H1 (cell line): Measurements from ENCODE around the gene STT3B. TPM values are rescaled to one million over a fixed set of nuclear protein-coding genes. Genes with fewer than 3 reads are reported as not detected.

Experiments used
- CTCF ChIA-PET: fragments of 300-600 bp; sonication (Branson Sonifier 250); formaldehyde crosslinking; loops from one replicate; lab custom pipeline; 2021; ENCODE audit not compliant: partially characterized antibody; lab: Charles Lee
- POLR2A ChIA-PET: fragments of 300-600 bp; sonication (Branson Sonifier 250); formaldehyde crosslinking; loops from one replicate; lab custom pipeline; 2021; ENCODE audit warnings: inconsistent platforms; ENCODE audit not compliant: partially characterized antibody; lab: Charles Lee
- DNase-seq, 2 experiments: peaks; one replicate each; pipeline versions ENCODE4 v3.0.0 to v3.0.0-alpha.2; 2010 to 2022; ENCODE audit warnings: low spot score in 2 of 2, low read depth in 1 of 2, mixed read lengths in 1 of 2
- FAIRE-seq: peaks from 2 replicates; lab custom pipeline; 2011; peaks lifted over from hg19 to GRCh38; lab: Jason Lieb, UNC
- H2AFZ ChIP-seq: 2 replicates; pipeline ENCODE4 v1.8.1; 2012; ENCODE audit warnings: low read length, inconsistent platforms
- H2AK5ac ChIP-seq: 2 replicates; pipeline ENCODE4 v1.6.1; 2013; ENCODE audit warnings: low read depth, low read length
- H2BK120ac ChIP-seq: replicated peaks from 2 replicates; pipeline ENCODE3; 2013; ENCODE audit warnings: low read depth, low read length, inconsistent platforms
- H2BK12ac ChIP-seq: 2 replicates; pipeline ENCODE4 v1.6.1; 2013; ENCODE audit warnings: low read depth, low read length
- H2BK15ac ChIP-seq: 2 replicates; pipeline ENCODE4 v1.6.1; 2013; ENCODE audit warnings: low read length
- H2BK20ac ChIP-seq: 2 replicates; pipeline ENCODE4 v1.6.1; 2013; ENCODE audit warnings: low read length
- H2BK5ac ChIP-seq: 2 replicates; pipeline ENCODE4 v1.6.1; 2013; ENCODE audit warnings: low read depth, low read length
- H3K14ac ChIP-seq: 2 replicates; pipeline ENCODE4 v1.6.1; 2013; ENCODE audit warnings: inconsistent platforms; ENCODE audit not compliant: insufficient read length
- H3K18ac ChIP-seq: 2 replicates; pipeline ENCODE4 v1.6.1; 2013; ENCODE audit warnings: low read length; ENCODE audit errors: extremely low read depth
- H3K23ac ChIP-seq: 2 replicates; pipeline ENCODE4 v1.6.1; 2013; ENCODE audit warnings: inconsistent platforms; ENCODE audit not compliant: insufficient read length
- H3K23me2 ChIP-seq: 2 replicates; pipeline ENCODE4 v1.6.1; 2013; ENCODE audit warnings: low read depth, low read length
- H3K27ac ChIP-seq: 2 replicates; pipeline ENCODE4 v1.6.1; 2011; ENCODE audit warnings: low read depth, low read length, inconsistent platforms
- H3K27me3 ChIP-seq, 4 experiments: replicated peaks in 1 of 4; 1 replicate in 1 of 4; 2 replicates in 3 of 4; pipeline versions ENCODE4 v1.6.1 to v1.8.1; 2011 to 2013; ENCODE audit warnings: low read length in 3 of 4, mild to moderate bottlenecking in 3 of 4, inconsistent platforms in 2 of 4, mixed read lengths in 2 of 4, moderate library complexity in 1 of 4; ENCODE audit not compliant: control insufficient read depth in 3 of 4, insufficient read depth in 3 of 4; ENCODE audit errors: extremely low read depth in 1 of 4
- H3K36me3 ChIP-seq, 4 experiments: 2 replicates each; pipeline versions ENCODE4 v1.6.1 to v1.8.1; 2011 to 2013; ENCODE audit warnings: mild to moderate bottlenecking in 4 of 4, low read length in 3 of 4, moderate library complexity in 2 of 4, control low read depth in 1 of 4, inconsistent platforms in 1 of 4; ENCODE audit not compliant: insufficient read depth in 4 of 4, control insufficient read depth in 2 of 4
- H3K4ac ChIP-seq: replicated peaks from 2 replicates; pipeline ENCODE3; 2013; ENCODE audit warnings: low read length, low read depth, mixed read lengths, inconsistent platforms; ENCODE audit not compliant: insufficient read length
- H3K4me1 ChIP-seq, 4 experiments: replicated peaks in 1 of 4; 1 replicate in 1 of 4; 2 replicates in 3 of 4; pipeline versions ENCODE4 v1.6.1 to v1.8.1; 2011 to 2013; ENCODE audit warnings: low read length in 3 of 4, inconsistent platforms in 2 of 4, mixed read lengths in 1 of 4; ENCODE audit not compliant: insufficient read depth in 4 of 4, control insufficient read depth in 3 of 4
- H3K4me2 ChIP-seq, 2 experiments: 2 replicates each; pipeline versions ENCODE4 v1.6.1 to v1.8.1; 2011 to 2013; ENCODE audit warnings: low read depth in 2 of 2, low read length in 2 of 2, control low read depth in 1 of 2, inconsistent platforms in 1 of 2, mild to moderate bottlenecking in 1 of 2; ENCODE audit not compliant: insufficient read depth in 1 of 2
- H3K4me3 ChIP-seq, 4 experiments: fragments of 200-600, 300-600 bp in 1 of 4; sonication (generic), shearing (Covaris generic), sonication (Bioruptor Twin) in 1 of 4; 2 replicates each; pipeline versions ENCODE4 v1.5.1 to v1.8.1; 2011 to 2016; ENCODE audit warnings: low read length in 4 of 4, low read depth in 3 of 4, control low read depth in 2 of 4, inconsistent platforms in 2 of 4, mild to moderate bottlenecking in 2 of 4, mixed read lengths in 1 of 4, moderate library complexity in 1 of 4; ENCODE audit not compliant: insufficient read depth in 2 of 4; ENCODE audit errors: extremely low read depth in 1 of 4
- H3K56ac ChIP-seq: replicated peaks from 2 replicates; pipeline ENCODE3; 2013; ENCODE audit warnings: low read depth, mild to moderate bottlenecking, mixed read lengths, low read length, inconsistent platforms; ENCODE audit not compliant: insufficient read length
- H3K79me1 ChIP-seq: 2 replicates; pipeline ENCODE4 v1.6.1; 2013; ENCODE audit warnings: low read depth, low read length, control low read depth
- H3K79me2 ChIP-seq, 2 experiments: 2 replicates each; pipeline versions ENCODE4 v1.6.1 to v1.8.1; 2012 to 2013; ENCODE audit warnings: low read length in 2 of 2, mild to moderate bottlenecking in 2 of 2, inconsistent platforms in 1 of 2; ENCODE audit not compliant: insufficient read depth in 2 of 2, control insufficient read depth in 1 of 2
- H3K9ac ChIP-seq, 4 experiments: replicated peaks in 1 of 4; 1 replicate in 1 of 4; 2 replicates in 3 of 4; pipeline versions ENCODE4 v1.6.1 to v1.8.1; 2011 to 2013; ENCODE audit warnings: low read depth in 3 of 4, low read length in 3 of 4, control low read depth in 2 of 4, mild to moderate bottlenecking in 2 of 4, moderate library complexity in 2 of 4, inconsistent platforms in 1 of 4; ENCODE audit errors: extremely low read depth in 1 of 4
- H3K9me3 ChIP-seq, 2 experiments: 2 replicates each; pipeline versions ENCODE4 v1.6.1 to v1.8.1; 2012 to 2013; ENCODE audit warnings: mild to moderate bottlenecking in 2 of 2, moderate library complexity in 2 of 2, control low read depth in 1 of 2, inconsistent platforms in 1 of 2, low read depth in 1 of 2, low read length in 1 of 2, mixed read lengths in 1 of 2; ENCODE audit not compliant: insufficient read depth in 2 of 2
- H4K20me1 ChIP-seq, 2 experiments: replicated peaks in 1 of 2; 2 replicates each; pipeline versions ENCODE3 to v1.8.1; 2011 to 2013; ENCODE audit warnings: inconsistent platforms in 2 of 2, low read length in 2 of 2, mild to moderate bottlenecking in 1 of 2; ENCODE audit not compliant: insufficient read depth in 2 of 2, control insufficient read depth in 1 of 2
- H4K5ac ChIP-seq: 2 replicates; pipeline ENCODE4 v1.6.1; 2013; ENCODE audit warnings: low read length, low read depth, mixed read lengths, inconsistent platforms; ENCODE audit not compliant: insufficient read length
- H4K8ac ChIP-seq: 2 replicates; pipeline ENCODE4 v1.8.0; 2013; ENCODE audit warnings: mild to moderate bottlenecking, moderate library complexity, low read length, inconsistent platforms; ENCODE audit not compliant: insufficient read depth; ENCODE audit errors: extremely low read depth
- H4K91ac ChIP-seq: replicated peaks from 2 replicates; pipeline ENCODE3; 2013; ENCODE audit warnings: low read length, mixed read lengths, inconsistent platforms; ENCODE audit not compliant: insufficient read length
- CHD2 ChIP-seq: IDR thresholded peaks from 2 replicates; pipeline ENCODE4 v1.6.1; 2012; ENCODE audit warnings: low read length, improper control_type of control experiment
- E2F6 ChIP-seq: IDR thresholded peaks from 2 replicates; pipeline ENCODE4 v1.6.1; 2012; ENCODE audit warnings: inconsistent platforms
- FOSL1 ChIP-seq: IDR thresholded peaks from 2 replicates; pipeline ENCODE4 v1.6.1; 2011; ENCODE audit warnings: mild to moderate bottlenecking, low read depth, low read length, moderate library complexity; ENCODE audit not compliant: insufficient read depth
- POLR2A ChIP-seq, 2 experiments: IDR thresholded peaks; 1 replicate in 1 of 2; 2 replicates in 1 of 2; pipeline ENCODE4 v1.6.1; 2011; ENCODE audit warnings: low read depth in 2 of 2, low read length in 2 of 2, mild to moderate bottlenecking in 2 of 2; ENCODE audit errors: control extremely low read depth in 1 of 2
- POLR2AphosphoS5 ChIP-seq: IDR thresholded peaks from 2 replicates; pipeline ENCODE4 v1.6.1; 2011; ENCODE audit warnings: low read depth, low read length
- SP2 ChIP-seq: IDR thresholded peaks from 2 replicates; pipeline ENCODE4 v1.6.1; 2012; ENCODE audit warnings: mild to moderate bottlenecking, low read length, inconsistent platforms
- SP4 ChIP-seq: IDR thresholded peaks from 2 replicates; pipeline ENCODE4 v1.6.1; 2012; ENCODE audit warnings: low read length, inconsistent platforms
- TAF7 ChIP-seq: optimal IDR thresholded peaks from 2 replicates; pipeline ENCODE3; 2011; ENCODE audit warnings: low read depth, mild to moderate bottlenecking, inconsistent platforms, low read length, moderate library complexity, borderline replicate concordance
- TCF12 ChIP-seq: IDR thresholded peaks from 2 replicates; pipeline ENCODE4 v1.6.1; 2011; ENCODE audit warnings: low read depth, mild to moderate bottlenecking, low read length
- USF2 ChIP-seq: IDR thresholded peaks from 2 replicates; pipeline ENCODE4 v1.6.1; 2011; ENCODE audit warnings: low read length, improper control_type of control experiment
- WGBS, 2 experiments: shearing (Covaris generic) in 1 of 2; methylation state at CpG; one replicate each; pipeline versions ENCODE4 v1.1.6 to v1.1.7; 2013 to 2015; ENCODE audit warnings: low lambda C conversion rate in 2 of 2, mixed read lengths in 2 of 2, inconsistent platforms in 1 of 2, low coverage in 1 of 2, missing lambda C conversion rate in 1 of 2; ENCODE audit not compliant: insufficient replicate concordance in 2 of 2, insufficient coverage in 1 of 2, insufficient read length in 1 of 2; ENCODE audit errors: extremely low coverage in 1 of 2, missing lambda C conversion rate in 1 of 2; 5-methylcytosine and 5-hydroxymethylcytosine counted together
- polyA plus RNA-seq, 7 experiments: library from polyadenylated mRNA; depleted of rRNA in 3 of 7; stranded (reverse) in 5 of 7; unstranded in 2 of 7; fragments of >200 nt in 5 of 7; fragments of 200-250 nt in 2 of 7; gene quantifications; 1 replicate in 5 of 7; 2 replicates in 1 of 7; 4 replicates in 1 of 7; pipeline versions ENCODE4 v1.2.1 to v1.2.3, GENCODE V29; 2011 to 2013; ENCODE audit warnings: missing spikeins in 2 of 7, mixed read lengths in 2 of 7
- total RNA-seq: library from RNA; stranded (reverse); fragmentation: NEBNext Ultra II Directional; extraction: Animal tissue kit (Norgen Biotek cat#: 25700); gene quantifications from 2 replicates; pipeline ENCODE4 v1.2.1, GENCODE V29; 2021

Gene STT3B
- total and polyA plus RNA-seq, 2 of the 8 experiments (the other 6 are each of a cell fraction or from before 2014, with no cell fraction given) = 43.5 to 134 TPM

- Histone ChIP-seq H4K91ac (no peak overlapping the region), H3K4me3 (no peak overlapping the region), H4K20me1 (no peaks in the 10 kb centered on the region), H2BK12ac (no peak overlapping the region), H3K9me3 (no peaks in the 10 kb centered on the region), H3K4me1 (peaks cover 0 to 2% (median 0%) of the 10 kb centered on the region in 4 experiments; a peak in 1 of 7 replicates), H2AK5ac (no peak overlapping the region), H3K14ac (no peak overlapping the region), H3K4ac (no peak overlapping the region), H3K56ac (no peak overlapping the region), H4K8ac (no peak overlapping the region), H3K23me2 (no peaks in the 10 kb centered on the region), H3K36me3 (peaks cover 0 to 13% (median 0%) of the 10 kb centered on the region in 4 experiments; a peak in 2 of 8 replicates), H3K27ac (no peak overlapping the region), H3K79me1 (no peaks in the 10 kb centered on the region), H2BK5ac (no peak overlapping the region), H2BK20ac (no peak overlapping the region), H3K9ac (no peak overlapping the region), H3K23ac (no peak overlapping the region), H2BK15ac (no peak overlapping the region), H4K5ac (no peak overlapping the region), H3K27me3 (peaks cover 0 to 1% (median 0%) of the 10 kb centered on the region in 4 experiments; a peak in 1 of 7 replicates), H2AFZ (no peak overlapping the region), H3K4me2 (no peak overlapping the region; a peak in 1 of 4 replicates), H2BK120ac (no peak overlapping the region), H3K79me2 (peaks cover 0 to 29% of the 10 kb centered on the region in 2 experiments; a peak in 2 of 4 replicates), H3K18ac (no peak overlapping the region)
- POLR2A ChIA-PET = no interaction called here
- WGBS, 2 experiments = 87% methylated on average over 4 of the region's 4 CpGs; no CpG with 5 or more reads in 1 of the 2 experiments
- no peak for FAIRE-seq
- TF ChIP-seq POLR2A (IDR thresholded peaks at IDR 0.05; ENCODE audit: control extremely low read depth in 1 of 2, low read depth in 2 of 2, low read length in 2 of 2) (no peak), CHD2 (no peak), USF2 (no peak), E2F6 (no peak), POLR2AphosphoS5 (no peak), FOSL1 (no peak), SP4 (no peak), TCF12 (no peak), TAF7 (no peak), SP2 (no peak)
- no peak for DNase-seq
- CTCF ChIA-PET = no interaction called here
Measured at GRCh38 chr3:31615071-31615875, 82.5 kb downstream of the STT3B start.
